Stimulated activated CD4-positive, alpha-beta T cell treated with anti-CD3 and anti-CD28 coated beads, Interleukin-4, amount 100 ng/mL, for 1 hour (primary cell): Measurements from ENCODE around the gene HSPBAP1.
"Not testable (repeated sequence)": the region's sequence is repeated elsewhere in the genome, so short reads cannot be mapped to it uniquely, and the experiment has no call there.

Source experiments
- DNase-seq: peaks from one replicate; pipeline ENCODE4 v3.0.0-alpha.2; 2020

Gene HSPBAP1

GRCh38 chr3:122782804-122783203 is 10.8 kb downstream of the HSPBAP1 start:
- no peak for DNase-seq

- DNase-seq, result no peak
Observed at GRCh38 chr3:122777563-122777962, 16.1 kb downstream of the HSPBAP1 start.

GRCh38 chr3:122776675-122777468 is 16.8 kb downstream of the HSPBAP1 start:
- no peak for DNase-seq

- no peak for DNase-seq
Observed at GRCh38 chr3:122774564-122774963, 19.1 kb downstream of the HSPBAP1 start.

GRCh38 chr3:122773944-122774509 is 19.6 kb downstream of the HSPBAP1 start:
- DNase-seq, result no peak

GRCh38 chr3:122772827-122773226 is 20.8 kb downstream of the HSPBAP1 start:
- no peak for DNase-seq

GRCh38 chr3:122770521-122771202 is 23.0 kb downstream of the HSPBAP1 start:
- DNase-seq, result no peak

- DNase-seq, result no peak
Observed at GRCh38 chr3:122767540-122768372, 25.9 kb downstream of the HSPBAP1 start.

GRCh38 chr3:122766430-122766829 is 27.2 kb downstream of the HSPBAP1 start:
- DNase-seq, result no peak

GRCh38 chr3:122760453-122761271 is 33.0 kb downstream of the HSPBAP1 start:
- no peak for DNase-seq

GRCh38 chr3:122758877-122759560 is 34.6 kb downstream of the HSPBAP1 start:
- DNase-seq, result no peak

- DNase-seq, result no peak
Observed at GRCh38 chr3:122755491-122755890, 38.1 kb downstream of the HSPBAP1 start.

GRCh38 chr3:122754929-122755328 is 38.7 kb downstream of the HSPBAP1 start:
- no peak for DNase-seq

- no peak for DNase-seq
Observed at GRCh38 chr3:122748347-122748746, 45.3 kb downstream of the HSPBAP1 start.

GRCh38 chr3:122747295-122747694 is 46.3 kb downstream of the HSPBAP1 start:
- not testable (repeated sequence) for DNase-seq

GRCh38 chr3:122745369-122746021 is 48.1 kb downstream of the HSPBAP1 start:
- DNase-seq, result no peak

GRCh38 chr3:122743581-122744120 is 50.0 kb downstream of the HSPBAP1 start:
- DNase-seq, result no peak

- no peak for DNase-seq
Observed at GRCh38 chr3:122742234-122742633, 51.4 kb downstream of the HSPBAP1 start.

- DNase-seq, result no peak
Observed at GRCh38 chr3:122739172-122739571, 54.5 kb downstream of the HSPBAP1 start.

GRCh38 chr3:122732682-122733525 is 60.7 kb downstream of the HSPBAP1 start:
- not testable (repeated sequence) for DNase-seq
